GM21619 (cell line): ENCODE data around the gene KCTD6.

Source experiments
- ATAC-seq: cut with Tn5 transposase; IDR thresholded peaks from one replicate; pipeline ENCODE4 v1.9.1; 2021; ENCODE audit not compliant: unreplicated experiment

The KCTD6 gene

GRCh38 chr3:58551636-58552180 is 59.8 kb downstream of the KCTD6 start:
- no peak for ATAC-seq
